K562 (cell line): ENCODE results near the gene BTN3A1. TPM values are rescaled to one million over a fixed set of nuclear protein-coding genes. Genes with fewer than 3 reads are reported as not detected.
A peak's percentile ranks its signal among the peaks of the same experiment; 100 is the strongest.

Source experiments
- CBFA2T3 ChIP-seq: fragments of 450-650 bp; IDR thresholded peaks from 2 replicates; pipeline ENCODE4 v1.6.1; 2017
- GABPA ChIP-seq: fragments of 200-800 bp; sonication (Bioruptor generic); conservative IDR thresholded peaks from 2 replicates; pipeline ENCODE4 v1.6.1; 2016; ENCODE audit warnings: low read depth, missing genetic modification characterization, missing compliant biosample characterization
- HMG20B ChIP-seq: fragments of 250-450 bp; sonication (Bioruptor Pico); IDR thresholded peaks from 2 replicates; pipeline ENCODE4 v1.5.0; 2021; ENCODE audit warnings: mild to moderate bottlenecking
- MAFF ChIP-seq: IDR thresholded peaks from 2 replicates; pipeline ENCODE4 v1.6.1; 2012; ENCODE audit warnings: low read length, improper control_type of control experiment
- SMARCA5 ChIP-seq: fragments of 450-650 bp; IDR thresholded peaks from 2 replicates; pipeline ENCODE4 v1.6.1; 2016
- ZNF263 ChIP-seq: sonication (generic); formaldehyde crosslinking; IDR thresholded peaks from 2 replicates; pipeline ENCODE4 v1.8.0; 2022; ENCODE audit warnings: mild to moderate bottlenecking, missing genetic modification reagents, borderline replicate concordance
- ZNF764 ChIP-seq: fragments of 250-450 bp; sonication (Bioruptor Pico); IDR thresholded peaks from 2 replicates; pipeline ENCODE4 v1.4.0; 2020; ENCODE audit warnings: low read depth, mild to moderate bottlenecking, moderate library complexity
- polyA plus RNA-seq, 8 experiments: library from polyadenylated mRNA; depleted of rRNA in 4 of 8; stranded (reverse) in 5 of 8; unstranded in 3 of 8; fragments of >200 nt; fragmentation: Nextera tagmentation in 2 of 8; fragmentation: Illumina TruSeq in 1 of 8; extraction: Ambion mirVana in 2 of 8; extraction: Trizol in 1 of 8; gene quantifications; 2 replicates each; pipeline versions ENCODE4 v1.2.1 to v1.2.3, GENCODE V29; 2011 to 2014; ENCODE audit warnings: inconsistent platforms in 1 of 8, missing spikeins in 1 of 8
- total RNA-seq, 7 experiments: library from RNA; depleted of rRNA in 6 of 7; stranded (reverse); fragments of >200 nt in 6 of 7; fragmentation: Illumina TruSeq in 2 of 7; extraction: Trizol in 2 of 7; gene quantifications; 2 replicates each; pipeline versions ENCODE4 v1.2.1 to v1.2.3, GENCODE V29; 2011 to 2021; ENCODE audit warnings: low replicate concordance in 1 of 7
- TF ChIP-seq, protein P1 (sequence below): fragments of 200-600 bp; sonication (generic); IDR thresholded peaks from one replicate; pipeline ENCODE4 v1.6.1; 2012; ENCODE audit warnings: mild to moderate bottlenecking, low read depth, low read length, inconsistent platforms
- TF ChIP-seq, protein P2 (sequence below), 2 experiments: fragments of 450-650 bp; IDR thresholded peaks; 2 replicates each; pipeline ENCODE4 v1.6.1; 2018; ENCODE audit warnings: mild to moderate bottlenecking in 2 of 2, low read depth in 1 of 2; ENCODE audit not compliant: partially characterized antibody in 2 of 2

Gene BTN3A1
- total and polyA plus RNA-seq, 9 of the 15 experiments (the other 6 are each of a cell fraction or from before 2014, with no cell fraction given): 0.84 to 8.5 (median 3.9) TPM

DNA sequence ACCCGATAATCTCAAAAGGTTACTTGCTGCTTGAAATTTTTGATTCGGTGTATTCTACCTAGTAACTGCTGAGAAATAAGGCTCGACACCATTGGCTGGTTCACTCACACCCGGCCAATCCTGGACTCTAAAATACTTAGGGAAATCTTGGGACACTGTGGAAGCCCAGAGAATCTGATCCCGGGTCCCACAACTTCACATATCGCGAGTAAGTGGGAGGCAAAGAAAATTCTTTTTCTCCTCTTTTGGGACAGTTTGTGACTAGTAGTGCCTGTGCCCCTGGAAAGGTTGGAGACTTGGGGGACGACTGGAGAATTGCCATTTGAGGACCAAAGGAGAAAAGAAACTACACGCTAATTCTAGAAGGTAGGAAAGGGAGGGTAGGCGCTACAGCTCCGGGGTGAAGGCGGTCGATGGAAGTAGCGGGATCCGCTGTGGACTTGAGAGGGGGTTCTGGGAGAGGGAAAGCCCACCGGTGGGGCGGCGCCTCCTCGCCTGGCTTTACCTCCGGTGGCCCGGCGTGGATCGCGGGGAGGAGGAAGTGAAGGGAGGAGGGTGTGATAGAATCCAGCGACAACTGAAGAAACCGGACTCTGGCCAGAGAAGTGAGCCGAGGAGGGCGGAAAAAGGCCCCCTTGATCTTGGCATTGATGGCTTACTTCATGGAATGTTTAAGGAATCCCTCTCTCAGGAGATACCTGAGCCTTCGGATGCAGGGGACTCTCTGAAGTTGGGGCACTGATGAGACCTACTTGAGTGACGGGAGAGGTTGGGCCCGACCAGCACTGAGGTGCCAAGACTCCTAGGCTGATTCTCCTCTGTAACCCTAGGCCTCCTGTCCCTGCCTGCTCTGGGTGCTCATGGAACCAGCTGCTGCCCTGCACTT lies 19.4 kb downstream of the BTN3A1 start (continued):
- TF ChIP-seq, protein P1, sequence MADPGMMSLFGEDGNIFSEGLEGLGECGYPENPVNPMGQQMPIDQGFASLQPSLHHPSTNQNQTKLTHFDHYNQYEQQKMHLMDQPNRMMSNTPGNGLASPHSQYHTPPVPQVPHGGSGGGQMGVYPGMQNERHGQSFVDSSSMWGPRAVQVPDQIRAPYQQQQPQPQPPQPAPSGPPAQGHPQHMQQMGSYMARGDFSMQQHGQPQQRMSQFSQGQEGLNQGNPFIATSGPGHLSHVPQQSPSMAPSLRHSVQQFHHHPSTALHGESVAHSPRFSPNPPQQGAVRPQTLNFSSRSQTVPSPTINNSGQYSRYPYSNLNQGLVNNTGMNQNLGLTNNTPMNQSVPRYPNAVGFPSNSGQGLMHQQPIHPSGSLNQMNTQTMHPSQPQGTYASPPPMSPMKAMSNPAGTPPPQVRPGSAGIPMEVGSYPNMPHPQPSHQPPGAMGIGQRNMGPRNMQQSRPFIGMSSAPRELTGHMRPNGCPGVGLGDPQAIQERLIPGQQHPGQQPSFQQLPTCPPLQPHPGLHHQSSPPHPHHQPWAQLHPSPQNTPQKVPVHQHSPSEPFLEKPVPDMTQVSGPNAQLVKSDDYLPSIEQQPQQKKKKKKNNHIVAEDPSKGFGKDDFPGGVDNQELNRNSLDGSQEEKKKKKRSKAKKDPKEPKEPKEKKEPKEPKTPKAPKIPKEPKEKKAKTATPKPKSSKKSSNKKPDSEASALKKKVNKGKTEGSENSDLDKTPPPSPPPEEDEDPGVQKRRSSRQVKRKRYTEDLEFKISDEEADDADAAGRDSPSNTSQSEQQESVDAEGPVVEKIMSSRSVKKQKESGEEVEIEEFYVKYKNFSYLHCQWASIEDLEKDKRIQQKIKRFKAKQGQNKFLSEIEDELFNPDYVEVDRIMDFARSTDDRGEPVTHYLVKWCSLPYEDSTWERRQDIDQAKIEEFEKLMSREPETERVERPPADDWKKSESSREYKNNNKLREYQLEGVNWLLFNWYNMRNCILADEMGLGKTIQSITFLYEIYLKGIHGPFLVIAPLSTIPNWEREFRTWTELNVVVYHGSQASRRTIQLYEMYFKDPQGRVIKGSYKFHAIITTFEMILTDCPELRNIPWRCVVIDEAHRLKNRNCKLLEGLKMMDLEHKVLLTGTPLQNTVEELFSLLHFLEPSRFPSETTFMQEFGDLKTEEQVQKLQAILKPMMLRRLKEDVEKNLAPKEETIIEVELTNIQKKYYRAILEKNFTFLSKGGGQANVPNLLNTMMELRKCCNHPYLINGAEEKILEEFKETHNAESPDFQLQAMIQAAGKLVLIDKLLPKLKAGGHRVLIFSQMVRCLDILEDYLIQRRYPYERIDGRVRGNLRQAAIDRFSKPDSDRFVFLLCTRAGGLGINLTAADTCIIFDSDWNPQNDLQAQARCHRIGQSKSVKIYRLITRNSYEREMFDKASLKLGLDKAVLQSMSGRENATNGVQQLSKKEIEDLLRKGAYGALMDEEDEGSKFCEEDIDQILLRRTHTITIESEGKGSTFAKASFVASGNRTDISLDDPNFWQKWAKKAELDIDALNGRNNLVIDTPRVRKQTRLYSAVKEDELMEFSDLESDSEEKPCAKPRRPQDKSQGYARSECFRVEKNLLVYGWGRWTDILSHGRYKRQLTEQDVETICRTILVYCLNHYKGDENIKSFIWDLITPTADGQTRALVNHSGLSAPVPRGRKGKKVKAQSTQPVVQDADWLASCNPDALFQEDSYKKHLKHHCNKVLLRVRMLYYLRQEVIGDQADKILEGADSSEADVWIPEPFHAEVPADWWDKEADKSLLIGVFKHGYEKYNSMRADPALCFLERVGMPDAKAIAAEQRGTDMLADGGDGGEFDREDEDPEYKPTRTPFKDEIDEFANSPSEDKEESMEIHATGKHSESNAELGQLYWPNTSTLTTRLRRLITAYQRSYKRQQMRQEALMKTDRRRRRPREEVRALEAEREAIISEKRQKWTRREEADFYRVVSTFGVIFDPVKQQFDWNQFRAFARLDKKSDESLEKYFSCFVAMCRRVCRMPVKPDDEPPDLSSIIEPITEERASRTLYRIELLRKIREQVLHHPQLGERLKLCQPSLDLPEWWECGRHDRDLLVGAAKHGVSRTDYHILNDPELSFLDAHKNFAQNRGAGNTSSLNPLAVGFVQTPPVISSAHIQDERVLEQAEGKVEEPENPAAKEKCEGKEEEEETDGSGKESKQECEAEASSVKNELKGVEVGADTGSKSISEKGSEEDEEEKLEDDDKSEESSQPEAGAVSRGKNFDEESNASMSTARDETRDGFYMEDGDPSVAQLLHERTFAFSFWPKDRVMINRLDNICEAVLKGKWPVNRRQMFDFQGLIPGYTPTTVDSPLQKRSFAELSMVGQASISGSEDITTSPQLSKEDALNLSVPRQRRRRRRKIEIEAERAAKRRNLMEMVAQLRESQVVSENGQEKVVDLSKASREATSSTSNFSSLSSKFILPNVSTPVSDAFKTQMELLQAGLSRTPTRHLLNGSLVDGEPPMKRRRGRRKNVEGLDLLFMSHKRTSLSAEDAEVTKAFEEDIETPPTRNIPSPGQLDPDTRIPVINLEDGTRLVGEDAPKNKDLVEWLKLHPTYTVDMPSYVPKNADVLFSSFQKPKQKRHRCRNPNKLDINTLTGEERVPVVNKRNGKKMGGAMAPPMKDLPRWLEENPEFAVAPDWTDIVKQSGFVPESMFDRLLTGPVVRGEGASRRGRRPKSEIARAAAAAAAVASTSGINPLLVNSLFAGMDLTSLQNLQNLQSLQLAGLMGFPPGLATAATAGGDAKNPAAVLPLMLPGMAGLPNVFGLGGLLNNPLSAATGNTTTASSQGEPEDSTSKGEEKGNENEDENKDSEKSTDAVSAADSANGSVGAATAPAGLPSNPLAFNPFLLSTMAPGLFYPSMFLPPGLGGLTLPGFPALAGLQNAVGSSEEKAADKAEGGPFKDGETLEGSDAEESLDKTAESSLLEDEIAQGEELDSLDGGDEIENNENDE: no peak
- TF ChIP-seq GABPA: no peak
- TF ChIP-seq CBFA2T3: no peak
- TF ChIP-seq MAFF: no peak
- no peak for TF ChIP-seq HMG20B (CRISPR knock-in tag)
- peak; percentile 93 for TF ChIP-seq ZNF263 (CRISPR knock-in tag)
- TF ChIP-seq ZNF764 (CRISPR knock-in tag): no peak
- TF ChIP-seq SMARCA5: no peak
- TF ChIP-seq, protein P2, sequence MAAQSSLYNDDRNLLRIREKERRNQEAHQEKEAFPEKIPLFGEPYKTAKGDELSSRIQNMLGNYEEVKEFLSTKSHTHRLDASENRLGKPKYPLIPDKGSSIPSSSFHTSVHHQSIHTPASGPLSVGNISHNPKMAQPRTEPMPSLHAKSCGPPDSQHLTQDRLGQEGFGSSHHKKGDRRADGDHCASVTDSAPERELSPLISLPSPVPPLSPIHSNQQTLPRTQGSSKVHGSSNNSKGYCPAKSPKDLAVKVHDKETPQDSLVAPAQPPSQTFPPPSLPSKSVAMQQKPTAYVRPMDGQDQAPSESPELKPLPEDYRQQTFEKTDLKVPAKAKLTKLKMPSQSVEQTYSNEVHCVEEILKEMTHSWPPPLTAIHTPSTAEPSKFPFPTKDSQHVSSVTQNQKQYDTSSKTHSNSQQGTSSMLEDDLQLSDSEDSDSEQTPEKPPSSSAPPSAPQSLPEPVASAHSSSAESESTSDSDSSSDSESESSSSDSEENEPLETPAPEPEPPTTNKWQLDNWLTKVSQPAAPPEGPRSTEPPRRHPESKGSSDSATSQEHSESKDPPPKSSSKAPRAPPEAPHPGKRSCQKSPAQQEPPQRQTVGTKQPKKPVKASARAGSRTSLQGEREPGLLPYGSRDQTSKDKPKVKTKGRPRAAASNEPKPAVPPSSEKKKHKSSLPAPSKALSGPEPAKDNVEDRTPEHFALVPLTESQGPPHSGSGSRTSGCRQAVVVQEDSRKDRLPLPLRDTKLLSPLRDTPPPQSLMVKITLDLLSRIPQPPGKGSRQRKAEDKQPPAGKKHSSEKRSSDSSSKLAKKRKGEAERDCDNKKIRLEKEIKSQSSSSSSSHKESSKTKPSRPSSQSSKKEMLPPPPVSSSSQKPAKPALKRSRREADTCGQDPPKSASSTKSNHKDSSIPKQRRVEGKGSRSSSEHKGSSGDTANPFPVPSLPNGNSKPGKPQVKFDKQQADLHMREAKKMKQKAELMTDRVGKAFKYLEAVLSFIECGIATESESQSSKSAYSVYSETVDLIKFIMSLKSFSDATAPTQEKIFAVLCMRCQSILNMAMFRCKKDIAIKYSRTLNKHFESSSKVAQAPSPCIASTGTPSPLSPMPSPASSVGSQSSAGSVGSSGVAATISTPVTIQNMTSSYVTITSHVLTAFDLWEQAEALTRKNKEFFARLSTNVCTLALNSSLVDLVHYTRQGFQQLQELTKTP (IDR thresholded peaks at IDR 0.05; ENCODE audit: low read depth in 1 of 2, partially characterized antibody in 2 of 2): peak in 1 of 2 experiments; percentile 56
